ENCODE data around the gene TNK1.

DNA sequence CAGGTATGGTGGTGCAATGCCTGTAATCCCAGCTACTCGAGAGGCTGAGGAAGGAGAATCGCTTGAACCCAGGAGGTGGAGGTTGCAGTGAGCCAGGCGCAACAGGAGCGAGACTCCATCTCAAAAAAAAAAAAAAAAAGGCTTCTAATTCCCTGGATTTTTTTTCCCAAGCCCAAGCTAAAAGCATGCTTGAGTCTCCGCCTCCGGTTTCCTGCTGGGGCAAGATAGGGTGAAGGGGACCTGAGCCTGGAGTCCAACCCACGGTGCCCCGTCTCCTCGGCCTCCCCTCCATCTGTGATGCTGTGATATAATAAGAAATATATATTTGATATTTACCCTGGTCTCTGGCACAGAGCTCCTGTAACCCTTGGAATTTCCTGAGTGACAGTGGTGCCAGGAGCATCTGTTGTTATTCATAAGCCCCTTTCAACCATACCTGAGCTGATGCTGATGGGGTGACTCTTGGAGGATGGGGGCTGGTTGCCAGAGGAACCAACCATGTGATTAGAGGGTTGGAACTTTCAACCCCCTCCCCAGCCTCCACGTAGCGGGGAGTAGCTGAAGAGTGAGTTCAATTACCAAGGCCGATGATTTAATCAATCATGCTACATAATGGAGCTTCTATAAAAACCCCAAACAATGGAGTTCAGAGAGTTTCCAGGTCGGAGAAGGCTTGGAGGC is 12.8 kb upstream of the TNK1 start:
- TF ChIP-seq CTCF (conservative IDR thresholded peaks at IDR 0.05 in 1 of 2, IDR thresholded peaks at IDR 0.05 in 1 of 2; ENCODE audit: extremely low read depth in 1 of 2, insufficient read depth in 1 of 2, low read depth in 1 of 2, low read length in 2 of 2) (no peak), EZH2 (IDR thresholded peaks at IDR 0.05; ENCODE audit: borderline replicate concordance, low read length) (no peak)

Data from mammary epithelial cell (primary cell).